Dermis blood vessel endothelial cell (primary cell): ENCODE results near the gene EIF4A3. TPM values are rescaled to one million over a fixed set of nuclear protein-coding genes. Genes with fewer than 3 reads are reported as not detected.
A peak's percentile ranks its signal among the peaks of the same experiment; 100 is the strongest.
"Not testable (repeated sequence)": the region's sequence is repeated elsewhere in the genome, so short reads cannot be mapped to it uniquely, and the experiment has no call there.

ENCODE experiments used
- DNase-seq: peaks from one replicate; pipeline ENCODE4 v3.0.0; 2010
- total RNA-seq: library from RNA; depleted of rRNA; stranded (reverse); fragments of >200 nt; gene quantifications from 2 replicates; pipeline ENCODE4 v1.2.3, GENCODE V29; 2014

The EIF4A3 gene
- total RNA-seq, 1 donor from 2014 or later = 99.6 TPM

DNA sequence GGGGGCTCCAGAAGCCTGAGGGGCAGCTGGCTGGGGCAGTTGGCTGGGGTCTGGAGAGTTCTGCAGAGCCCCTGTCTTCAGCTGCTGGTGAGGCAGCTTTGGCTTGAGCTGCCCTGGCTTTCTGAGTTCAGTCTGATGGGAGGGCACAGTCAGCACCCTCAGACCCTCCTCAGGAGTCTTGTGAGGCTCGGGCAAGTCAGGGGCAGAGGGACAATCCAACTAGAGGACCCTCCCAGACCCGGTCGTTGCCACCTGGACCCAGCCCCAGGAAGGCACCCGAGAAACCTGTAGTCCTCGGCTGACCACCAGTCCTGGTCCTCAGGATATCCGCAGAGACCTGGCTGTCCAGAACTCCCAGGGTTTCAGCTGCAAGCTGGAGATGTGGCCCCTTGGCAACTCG lies 24.8 kb upstream of the EIF4A3 start:
- DNase-seq = no peak

DNA sequence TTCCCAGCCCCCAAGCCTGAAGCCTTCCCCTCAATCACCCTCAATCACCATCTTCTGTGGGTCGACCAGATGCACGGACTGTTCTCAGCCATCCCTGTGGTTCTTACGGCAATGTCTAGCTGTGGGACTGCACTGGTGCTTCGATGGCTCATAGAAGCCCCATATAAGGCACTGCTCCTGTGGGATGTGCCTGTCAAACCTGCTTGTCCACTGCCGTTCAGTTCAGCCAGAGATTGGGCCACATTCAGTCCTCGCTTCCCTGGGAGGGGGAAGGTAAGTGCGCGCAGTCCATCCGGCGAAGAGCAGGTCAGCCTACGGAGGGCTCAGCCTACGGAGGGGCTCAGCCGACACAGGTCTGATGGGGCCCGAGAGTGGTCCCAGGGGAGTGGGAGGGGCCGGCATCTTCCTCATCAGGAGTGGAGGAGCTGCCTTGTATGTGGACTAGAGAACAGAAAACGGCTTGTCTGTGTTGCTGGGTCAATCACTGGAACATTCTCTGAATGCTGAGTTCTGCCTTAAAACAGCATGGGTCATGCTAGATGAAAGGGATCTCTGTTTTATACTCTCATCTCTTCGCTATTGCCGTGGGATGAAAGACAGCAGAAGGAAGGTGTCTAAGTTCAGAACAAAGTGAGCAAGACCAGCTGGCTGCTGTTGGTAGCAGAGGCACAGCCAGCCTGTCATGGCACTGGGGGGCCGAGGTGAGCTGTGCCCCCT lies 23.0 kb upstream of the EIF4A3 start, which contains the start of gene CARD14:
Gene CARD14, plus strand, starts transcription at position 247 of the 717 bp plus-strand sequence. CDS start 11,409 bp downstream, outside the sequence.
- no peak for DNase-seq

DNA sequence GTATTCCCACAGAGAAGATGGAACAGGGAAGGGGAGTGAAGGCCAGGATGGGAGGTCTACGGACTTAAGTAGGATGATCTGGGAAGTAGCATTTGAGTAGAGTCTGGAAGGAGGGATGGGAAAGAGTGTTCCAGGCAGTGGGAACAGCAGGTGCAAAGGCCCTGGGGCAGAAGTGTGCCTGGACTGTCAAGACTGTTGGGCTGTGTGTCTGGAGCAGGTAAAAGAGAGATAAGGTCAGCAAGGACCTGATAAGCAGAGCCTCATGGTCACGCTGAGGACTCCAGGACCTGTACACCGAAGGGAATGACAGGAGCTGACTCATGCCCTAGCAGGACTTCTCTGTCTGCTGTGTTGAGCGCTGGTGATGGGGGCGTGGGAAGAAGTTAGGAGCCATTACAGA lies 22.2 kb upstream of the EIF4A3 start:
- DNase-seq = no peak

GRCh38 chr17:80168371-80168770 lies 21.4 kb upstream of the EIF4A3 start:
- DNase-seq = no peak

DNA sequence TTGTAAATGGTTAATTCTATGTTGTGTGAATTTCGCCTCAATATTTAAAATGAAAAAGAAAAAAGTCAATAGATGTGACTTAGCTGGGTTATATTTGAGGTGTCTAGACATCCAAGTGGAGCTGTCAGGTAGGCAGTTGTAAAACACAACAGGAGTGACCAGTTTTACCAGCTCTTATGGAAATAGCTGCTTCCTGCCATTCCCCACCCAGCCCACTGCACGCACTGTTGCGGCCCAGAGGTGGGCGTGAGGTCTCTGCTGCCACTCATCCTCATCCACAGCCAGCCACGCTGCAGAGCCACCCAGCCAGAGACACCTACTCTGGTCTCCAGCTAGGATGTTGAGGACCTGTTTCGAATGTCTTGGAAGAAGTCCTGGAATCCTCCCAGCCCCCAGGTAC lies 19.5 kb upstream of the EIF4A3 start:
- DNase-seq = no peak

DNA sequence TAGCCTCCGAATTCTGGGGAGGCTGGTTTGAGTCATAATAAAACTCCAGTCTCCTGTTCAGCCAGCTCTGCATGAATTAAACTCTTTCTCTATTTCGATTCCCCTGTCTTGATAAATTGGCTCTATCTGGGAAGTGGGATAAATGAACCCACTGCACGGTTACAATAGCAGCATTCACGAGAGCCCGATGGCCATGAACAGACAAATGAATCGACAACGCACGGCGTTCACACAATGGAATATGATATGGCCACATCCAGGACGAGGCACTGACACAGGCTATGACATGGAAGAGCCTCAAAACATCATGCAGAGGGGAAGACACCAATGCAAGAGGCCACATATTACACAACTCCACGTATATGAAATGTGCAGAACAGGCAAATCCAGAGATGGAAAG lies 17.3 kb upstream of the EIF4A3 start:
- DNase-seq = no peak

- DNase-seq = no peak
These were observed 16.4 kb upstream of the EIF4A3 start for GRCh38 chr17:80163336-80163735.

- DNase-seq = no peak
These were observed 13.6 kb upstream of the EIF4A3 start for GRCh38 chr17:80160536-80160935.

DNA sequence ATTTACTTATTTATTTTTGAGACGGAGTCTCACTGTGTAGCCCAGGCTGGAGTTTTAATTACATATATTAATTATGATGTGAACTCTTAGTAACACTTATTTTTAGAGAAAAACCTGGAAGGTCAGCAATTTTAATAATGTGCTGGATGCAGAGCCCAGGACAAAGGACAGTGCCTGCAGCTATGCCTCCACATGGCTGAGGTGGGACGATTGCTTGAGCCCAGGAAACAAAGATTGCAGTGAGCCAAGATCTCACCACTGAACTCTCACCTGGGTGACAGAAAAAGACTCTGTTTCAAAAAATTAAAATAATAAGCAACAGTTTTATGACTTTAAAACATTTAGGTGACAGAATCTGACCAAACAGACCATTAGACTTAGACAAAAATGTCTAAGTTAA lies 11.9 kb upstream of the EIF4A3 start:
- DNase-seq = no peak

DNA sequence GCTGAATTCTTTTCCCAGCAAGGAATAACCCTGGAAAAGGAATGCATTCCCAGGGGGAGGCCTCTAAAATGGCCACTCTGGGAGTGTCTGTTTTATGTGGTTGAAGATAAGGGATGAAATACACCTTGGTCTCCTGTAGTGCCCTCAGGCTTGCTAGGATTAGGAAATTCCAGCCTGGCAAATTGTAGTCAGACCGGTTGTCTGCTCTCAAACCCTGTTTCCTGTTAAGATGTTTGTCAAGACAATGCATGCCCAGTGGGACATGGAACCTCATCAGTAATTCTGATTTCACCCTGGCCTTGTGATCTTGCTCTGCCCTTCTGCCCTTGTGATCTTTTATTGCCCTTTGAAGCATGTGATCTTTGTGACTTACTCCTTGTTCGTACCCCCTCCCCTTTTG lies 8.7 kb upstream of the EIF4A3 start:
- not testable (repeated sequence) for DNase-seq

- DNase-seq = no peak
These were observed 7.2 kb upstream of the EIF4A3 start for GRCh38 chr17:80154166-80154565.

DNA sequence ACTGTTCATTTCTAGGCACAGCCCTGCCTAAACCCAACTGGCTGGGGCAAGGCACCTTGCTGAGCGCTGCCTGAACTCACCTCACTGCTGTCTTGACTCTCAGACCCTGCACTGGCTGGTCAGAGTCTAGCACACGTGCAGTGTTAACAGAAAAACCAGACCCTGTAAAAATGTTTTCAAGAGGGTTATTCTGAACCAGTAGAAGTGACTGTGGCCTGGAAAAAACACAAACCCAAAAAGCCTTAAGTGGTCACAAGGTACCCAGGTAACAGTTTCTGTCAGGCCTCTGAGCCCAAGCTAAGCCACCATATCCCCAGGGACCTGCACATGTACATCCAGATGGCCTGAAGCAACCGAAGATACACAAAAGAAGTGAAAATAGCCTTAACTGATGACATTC lies 6.1 kb upstream of the EIF4A3 start:
- DNase-seq = no peak

DNA sequence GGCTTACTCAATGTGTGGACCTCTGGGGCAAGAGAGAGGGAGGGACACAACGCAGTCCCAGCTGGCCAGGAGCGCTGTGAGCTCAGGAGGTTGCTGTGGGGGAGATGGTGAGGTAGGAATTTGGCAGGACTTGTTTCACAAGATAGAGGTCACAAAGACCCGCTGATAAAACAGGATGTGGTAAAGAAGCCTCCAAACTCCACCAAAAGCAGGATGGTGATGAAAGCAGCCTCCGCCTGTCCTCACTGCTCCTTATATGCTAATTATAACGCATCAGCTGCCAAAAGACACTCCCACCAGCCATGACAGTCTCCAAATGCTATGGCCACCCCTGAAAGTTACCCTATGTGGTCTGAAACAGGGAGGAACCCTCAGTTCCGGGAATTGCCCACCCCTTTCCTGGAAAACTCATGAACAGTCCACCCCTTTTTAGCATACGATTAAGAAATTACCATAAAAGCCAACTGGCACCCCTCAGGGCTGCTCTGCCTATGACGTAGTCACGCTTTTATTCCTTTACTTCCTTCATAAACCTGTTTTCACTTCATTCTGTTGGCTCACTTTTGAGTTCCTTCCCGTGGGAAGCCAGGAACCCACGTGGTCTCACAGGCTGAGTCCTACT lies 5.3 kb upstream of the EIF4A3 start:
- no peak for DNase-seq

GRCh38 chr17:80151333-80151732 lies 4.4 kb upstream of the EIF4A3 start:
- DNase-seq = no peak

GRCh38 chr17:80146121-80147034 lies 550 bp downstream of the EIF4A3 start:
- peak; percentile 26 for DNase-seq

DNA sequence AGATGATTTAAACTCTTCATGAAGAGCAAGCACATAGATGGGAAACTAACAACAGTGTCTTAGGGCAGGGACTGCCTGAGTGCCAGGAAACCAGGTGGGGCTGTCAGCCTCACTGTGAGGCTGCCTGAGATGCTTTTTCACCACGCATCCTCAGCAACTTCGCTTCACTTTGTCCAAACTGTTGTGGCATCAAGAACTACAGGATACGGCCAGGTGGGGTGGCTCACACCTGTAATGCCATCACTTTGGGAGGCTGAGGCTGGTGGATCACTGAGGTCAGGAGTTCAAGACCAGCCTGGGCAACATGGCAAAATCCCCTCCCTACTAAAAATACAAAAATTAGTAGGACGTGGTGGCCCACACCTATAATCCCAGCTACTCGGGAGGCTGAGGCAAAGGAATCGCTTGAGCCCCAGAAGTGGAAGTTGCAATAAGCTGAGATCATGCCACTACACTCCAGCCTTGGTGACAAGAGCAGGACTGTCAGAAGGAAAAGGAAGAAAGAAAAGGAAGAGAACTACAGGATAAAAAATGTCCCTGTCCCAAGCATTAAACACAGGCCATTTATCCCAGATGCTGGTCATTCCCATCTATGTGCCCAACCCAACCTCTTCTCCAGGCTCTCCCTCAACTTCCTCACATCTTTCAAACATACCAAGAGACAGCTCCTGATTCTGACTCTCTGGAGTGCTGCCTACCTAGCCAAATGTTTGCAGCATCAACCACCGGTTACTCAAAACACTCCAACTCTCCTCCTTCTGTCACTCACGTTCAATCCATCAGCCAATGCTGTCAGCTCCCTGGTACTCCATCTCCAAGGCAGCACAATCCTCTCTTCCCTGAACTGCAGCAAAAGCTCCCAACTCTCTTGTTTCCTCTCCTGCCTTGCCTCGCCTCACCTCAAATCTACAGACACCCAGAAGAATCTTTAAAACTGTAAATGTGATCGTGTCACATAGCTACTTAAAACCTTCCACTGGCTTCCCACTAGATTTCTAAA lies 1.6 kb downstream of the EIF4A3 start:
- DNase-seq = peak; percentile 11

- no peak for DNase-seq
These were observed 4.0 kb downstream of the EIF4A3 start for GRCh38 chr17:80142929-80143328.

DNA sequence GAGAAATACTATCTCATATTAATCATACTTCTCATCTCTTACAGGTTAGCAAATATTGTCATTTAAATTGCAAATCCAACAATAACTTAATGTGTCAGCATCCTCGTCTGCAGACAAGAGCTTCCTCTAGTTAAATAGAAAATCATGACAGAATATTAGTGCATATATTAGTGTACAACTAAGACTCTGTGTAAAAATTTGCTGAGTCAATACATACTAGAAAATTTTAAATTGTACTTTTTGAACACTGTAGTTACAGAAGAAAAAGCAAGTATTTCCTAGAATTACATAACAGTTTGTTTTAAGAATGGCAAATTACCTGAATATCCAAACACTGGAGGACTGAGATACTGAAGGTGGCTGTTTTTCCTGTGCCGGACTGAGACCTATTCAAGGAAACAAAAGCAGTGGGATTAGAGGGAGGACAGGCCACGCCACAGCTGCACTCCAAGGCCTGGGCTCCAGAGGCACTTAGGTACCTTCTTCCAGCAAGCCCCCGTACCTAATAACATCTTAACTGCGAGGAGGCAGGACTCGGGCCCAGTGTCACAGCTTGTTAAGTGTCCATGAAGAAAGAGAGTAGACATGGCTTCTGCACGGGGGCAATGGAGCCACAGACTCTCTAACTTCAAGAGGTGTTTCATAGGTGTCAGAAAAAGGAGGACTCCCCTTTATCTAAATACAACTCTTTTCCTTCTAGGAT lies 5.3 kb downstream of the EIF4A3 start:
- DNase-seq = no peak

GRCh38 chr17:80138856-80139426 lies 8.0 kb downstream of the EIF4A3 start:
- no peak for DNase-seq

GRCh38 chr17:80137131-80137530 lies 9.8 kb downstream of the EIF4A3 start:
- no peak for DNase-seq

DNA sequence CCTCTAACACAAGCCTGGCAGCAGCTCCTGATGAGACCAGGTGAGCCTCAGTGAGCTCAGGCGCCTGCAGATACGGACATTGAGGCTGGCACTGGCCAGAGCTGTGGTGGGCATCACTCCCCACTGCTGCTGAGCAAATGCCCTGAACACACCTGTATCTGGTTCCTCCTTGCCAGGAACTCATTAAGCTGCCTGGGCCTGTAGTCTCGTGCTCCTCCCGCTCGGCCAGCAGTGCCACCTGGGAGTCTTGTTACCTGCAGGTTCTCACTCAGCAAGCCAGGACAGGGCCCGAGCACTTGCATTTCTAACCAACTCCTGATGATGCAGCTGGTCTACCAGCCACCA lies 13.3 kb downstream of the EIF4A3 start:
- DNase-seq = no peak
